GM23338 (cell line): ENCODE results near the gene CBFA2T2. TPM values are rescaled to one million over a fixed set of nuclear protein-coding genes. Genes with fewer than 3 reads are reported as not detected.

ENCODE experiments used
- ATAC-seq: fragments of 200-7000 bp; cut with Tn5 transposase; 3 replicates; pipeline ENCODE4 v1.9.1; 2020
- DNase-seq: peaks from one replicate; pipeline ENCODE4 v3.0.0-alpha.2; 2015; ENCODE audit warnings: low spot score
- H2AFZ ChIP-seq: fragments of 200-600 bp; sonication (generic); 2 replicates; pipeline ENCODE4 v1.8.0; 2016; ENCODE audit warnings: antibody characterized with exemption, mild to moderate bottlenecking, moderate library complexity
- H3F3A ChIP-seq: fragments of 200-600 bp; sonication (generic); replicated peaks from 2 replicates; pipeline ENCODE4 v1.8.0; 2017; ENCODE audit warnings: antibody characterized with exemption, mixed run types, low read depth
- H3K27ac ChIP-seq: fragments of 200-600 bp; sonication (generic); 2 replicates; pipeline ENCODE4 v1.6.1; 2016; ENCODE audit warnings: low read depth
- H3K27me3 ChIP-seq: fragments of 200-600 bp; sonication (generic); 2 replicates; pipeline ENCODE4 v1.8.0; 2016; ENCODE audit warnings: mild to moderate bottlenecking, mixed run types, moderate library complexity; ENCODE audit not compliant: insufficient read depth
- H3K36me3 ChIP-seq: fragments of 200-600 bp; sonication (generic); 2 replicates; pipeline ENCODE4 v1.8.0; 2016; ENCODE audit warnings: mild to moderate bottlenecking; ENCODE audit not compliant: insufficient read depth
- H3K4me1 ChIP-seq: fragments of 200-600 bp; sonication (generic); 2 replicates; pipeline ENCODE4 v1.8.0; 2016; ENCODE audit warnings: mild to moderate bottlenecking, moderate library complexity; ENCODE audit not compliant: insufficient read depth
- H3K4me2 ChIP-seq: fragments of 200-600 bp; sonication (generic); 2 replicates; pipeline ENCODE4 v1.7.1; 2017; ENCODE audit warnings: mixed run types
- H3K4me3 ChIP-seq: fragments of 200-600 bp; sonication (generic); 2 replicates; pipeline ENCODE4 v1.6.1; 2016; ENCODE audit warnings: mixed run types
- H3K79me2 ChIP-seq: fragments of 200-600 bp; sonication (generic); replicated peaks from 2 replicates; pipeline ENCODE4 v1.8.0; 2017; ENCODE audit warnings: mild to moderate bottlenecking; ENCODE audit not compliant: insufficient read depth
- H3K9me2 ChIP-seq: fragments of 200-600 bp; sonication (generic); 2 replicates; pipeline ENCODE4 v1.8.0; 2017; ENCODE audit not compliant: insufficient read depth
- H4K20me1 ChIP-seq: fragments of 200-600 bp; sonication (generic); replicated peaks from 2 replicates; pipeline ENCODE4 v1.8.0; 2017; ENCODE audit warnings: mild to moderate bottlenecking; ENCODE audit not compliant: insufficient read depth
- H3K27ac Mint-ChIP-seq: 2 replicates; pipeline ENCODE4 v1.8.0; 2020; ENCODE audit warnings: inconsistent platforms, mild to moderate bottlenecking, moderate library complexity, mixed read lengths
- H3K27me3 Mint-ChIP-seq: 3 replicates; pipeline ENCODE4 v1.8.0; 2022; ENCODE audit warnings: low read depth, mild to moderate bottlenecking, moderate library complexity, mixed read lengths, inconsistent platforms; ENCODE audit not compliant: insufficient read depth, poor library complexity
- H3K36me3 Mint-ChIP-seq: 3 replicates; pipeline ENCODE4 v1.8.0; 2021; ENCODE audit warnings: low read depth, mild to moderate bottlenecking, inconsistent platforms, moderate library complexity, mixed read lengths
- H3K4me1 Mint-ChIP-seq: 3 replicates; pipeline ENCODE4 v1.8.0; 2020; ENCODE audit warnings: mild to moderate bottlenecking, inconsistent platforms, mixed read lengths
- H3K4me3 Mint-ChIP-seq: 3 replicates; pipeline ENCODE4 v1.8.0; 2021; ENCODE audit warnings: moderate library complexity, mild to moderate bottlenecking, inconsistent platforms, mixed read lengths
- H3K9me3 Mint-ChIP-seq: 3 replicates; pipeline ENCODE4 v1.8.0; 2020; ENCODE audit warnings: moderate library complexity, mild to moderate bottlenecking, inconsistent platforms, mixed read lengths
- CREB1 ChIP-seq: fragments of 250-450 bp; sonication (Bioruptor Pico); IDR thresholded peaks from 2 replicates; pipeline ENCODE4 v1.5.0; 2020; ENCODE audit warnings: low read depth, mild to moderate bottlenecking, moderate library complexity
- ETS1 ChIP-seq: IDR thresholded peaks from 2 replicates; pipeline ENCODE4 v1.6.1; 2016; ENCODE audit warnings: antibody characterized with exemption
- EZH2 ChIP-seq: fragments of 200-600 bp; sonication (generic); IDR thresholded peaks from one replicate; pipeline ENCODE4 v1.8.0; 2017; ENCODE audit warnings: antibody characterized with exemption, mild to moderate bottlenecking, low read depth; ENCODE audit not compliant: unreplicated experiment
- EZH2phosphoT487 ChIP-seq: fragments of 200-600 bp; sonication (generic); IDR thresholded peaks from one replicate; pipeline ENCODE4 v1.8.1; 2018; ENCODE audit warnings: antibody characterized with exemption; ENCODE audit not compliant: unreplicated experiment
- JUNB ChIP-seq: IDR thresholded peaks from one replicate; pipeline ENCODE4 v1.6.1; 2016; ENCODE audit warnings: antibody characterized with exemption; ENCODE audit not compliant: unreplicated experiment
- POLR2AphosphoS5 ChIP-seq: IDR thresholded peaks from 2 replicates; pipeline ENCODE4 v1.6.1; 2016; ENCODE audit warnings: antibody characterized with exemption, low read depth
- REST ChIP-seq: IDR thresholded peaks from one replicate; pipeline ENCODE4 v1.6.1; 2018; ENCODE audit warnings: antibody characterized with exemption; ENCODE audit not compliant: unreplicated experiment
- STAT1 ChIP-seq: IDR thresholded peaks from one replicate; pipeline ENCODE4 v1.6.1; 2016; ENCODE audit warnings: antibody characterized with exemption; ENCODE audit not compliant: unreplicated experiment
- ZNF114 ChIP-seq: fragments of 250-450 bp; sonication (Bioruptor Pico); IDR thresholded peaks from 2 replicates; pipeline ENCODE4 v1.5.0; 2020; ENCODE audit warnings: mild to moderate bottlenecking, moderate library complexity
- ZNF331 ChIP-seq: fragments of 250-450 bp; sonication (Bioruptor Pico); IDR thresholded peaks from 2 replicates; pipeline ENCODE4 v1.5.0; 2020; ENCODE audit warnings: low read depth, mild to moderate bottlenecking, moderate library complexity
- ZNF462 ChIP-seq: fragments of 250-450 bp; sonication (Bioruptor Pico); IDR thresholded peaks from 2 replicates; pipeline ENCODE4 v1.5.0; 2020; ENCODE audit warnings: mild to moderate bottlenecking, moderate library complexity
- polyA plus RNA-seq: library from polyadenylated mRNA; unstranded; fragments of >200 nt; fragmentation: Nextera tagmentation; extraction: Ambion mirVana; gene quantifications from 2 replicates; pipeline ENCODE4 v1.2.1, GENCODE V29; 2016
- total RNA-seq: library from RNA; depleted of rRNA; stranded (reverse); fragments of >200 nt; shearing (Covaris generic); gene quantifications from 2 replicates; pipeline ENCODE4 v1.2.3, GENCODE V29; 2014

The CBFA2T2 gene
- total and polyA plus RNA-seq, 2 experiments from 2014 or later: 12.7 to 15.8 TPM

DNA sequence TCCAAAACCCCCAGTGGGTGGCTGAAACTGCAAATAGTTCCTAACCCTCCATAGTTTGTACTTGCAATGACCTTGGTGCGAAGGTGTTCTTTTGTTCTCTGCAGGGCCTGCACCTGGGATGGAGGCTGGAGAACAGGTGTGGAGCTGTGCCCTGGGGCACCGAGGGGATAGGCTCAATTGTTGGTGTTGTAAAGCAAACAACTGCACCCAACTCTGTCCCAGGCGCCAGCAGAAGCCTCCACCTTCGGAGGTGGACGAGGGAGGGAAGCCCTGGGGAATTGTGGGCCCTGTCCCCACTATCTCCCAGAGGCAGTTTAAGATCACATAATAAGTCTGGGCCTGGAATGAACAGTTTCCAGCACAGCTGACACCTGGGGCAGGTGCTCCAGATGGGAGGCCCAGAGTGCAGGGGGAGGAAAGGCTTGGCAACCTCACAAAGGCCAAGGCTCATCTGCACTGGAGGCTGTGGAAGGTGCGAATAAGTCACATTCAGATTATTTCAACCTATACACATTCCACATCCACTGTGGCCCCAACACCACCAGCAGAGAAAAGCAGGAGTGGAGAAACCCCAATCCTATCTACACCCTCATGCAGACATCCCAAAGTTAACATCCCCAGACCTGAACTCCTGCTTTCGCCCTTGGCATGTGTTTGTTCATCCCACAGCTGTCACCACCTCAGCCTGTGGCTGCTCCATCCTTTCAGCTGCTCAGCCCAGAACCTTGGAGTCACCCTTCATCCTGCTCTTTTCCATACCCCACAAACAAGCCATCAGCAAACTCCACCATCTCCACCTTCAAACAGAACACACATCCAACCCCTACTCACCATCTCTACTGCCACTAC is 12.3 kb upstream of the CBFA2T2 start:
- no peaks in the 10 kb centered on the region for H3F3A ChIP-seq
- no peak overlapping the region for H3K4me3 ChIP-seq
- TF ChIP-seq ZNF462 (CRISPR knock-in tag): no peak
- no peaks in the 10 kb centered on the region for H3K36me3 ChIP-seq
- no peak overlapping the region for H3K27ac Mint-ChIP-seq
- H3K4me2 ChIP-seq: 0 out of 2 replicates have a peak overlapping the region, but pooled peaks have one; percentile 16
- peaks cover 15% of the 10 kb centered on the region for H3K27me3 Mint-ChIP-seq
- H3K4me1 ChIP-seq: peaks cover 25% of the 10 kb centered on the region
- no peaks in the 10 kb centered on the region for H3K9me3 Mint-ChIP-seq
- peak overlapping the region; percentile 63 for H2AFZ ChIP-seq
- DNase-seq (peak; percentile 54), ATAC-seq (peak; percentile 73)
- H3K79me2 ChIP-seq: no peaks in the 10 kb centered on the region
- H3K27me3 ChIP-seq: no peaks in the 10 kb centered on the region
- peaks cover 31% of the 10 kb centered on the region for H3K4me1 Mint-ChIP-seq
- no peaks in the 10 kb centered on the region for H3K36me3 Mint-ChIP-seq
- H3K9me2 ChIP-seq: no peaks in the 10 kb centered on the region
- H3K27ac ChIP-seq: no peak overlapping the region
- no peaks in the 10 kb centered on the region for H4K20me1 ChIP-seq
- H3K4me3 Mint-ChIP-seq: no peak overlapping the region; the same call in 2 of the 3 replicates

DNA sequence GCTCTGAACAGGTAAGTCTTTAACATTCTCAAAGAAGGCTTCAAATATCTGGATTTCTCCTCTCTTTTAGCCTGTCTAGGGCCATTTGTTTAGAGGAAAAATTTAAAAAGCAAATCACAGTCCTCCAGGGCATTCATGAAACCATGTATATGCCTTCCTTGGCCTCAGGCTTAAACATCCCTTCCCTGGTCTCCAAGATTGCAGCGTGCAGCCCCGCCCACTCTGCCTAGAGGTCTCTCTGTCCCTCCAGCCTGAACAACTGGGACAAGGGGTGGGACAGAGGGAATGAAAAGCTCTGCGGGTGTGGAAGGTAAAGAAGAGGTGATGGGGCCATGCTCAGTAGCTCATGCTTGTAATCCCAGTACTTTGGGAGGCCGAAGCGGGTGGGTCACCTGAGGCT is 9.8 kb upstream of the CBFA2T2 start:
- Mint-ChIP-seq H3K4me1 (peaks cover 23% of the 10 kb centered on the region), H3K4me3 (no peak overlapping the region), H3K27me3 (peaks cover 15% of the 10 kb centered on the region), H3K27ac (no peak overlapping the region), H3K36me3 (no peaks in the 10 kb centered on the region), H3K9me3 (no peaks in the 10 kb centered on the region)
- H3K79me2 ChIP-seq: no peaks in the 10 kb centered on the region
- no peak overlapping the region for H3K4me3 ChIP-seq
- no peak for DNase-seq
- H3K36me3 ChIP-seq: no peaks in the 10 kb centered on the region
- no peak overlapping the region for H3K27ac ChIP-seq
- peak overlapping the region; percentile 38; the same call in 1 of the 2 replicates for H2AFZ ChIP-seq
- H3K9me2 ChIP-seq: no peaks in the 10 kb centered on the region
- no peaks in the 10 kb centered on the region for H3K27me3 ChIP-seq
- ATAC-seq: no peak
- H3K4me2 ChIP-seq: no peak overlapping the region
- H4K20me1 ChIP-seq: no peaks in the 10 kb centered on the region
- no peaks in the 10 kb centered on the region for H3F3A ChIP-seq
- peaks cover 22% of the 10 kb centered on the region for H3K4me1 ChIP-seq
- no peak for TF ChIP-seq EZH2
- no peak for TF ChIP-seq POLR2AphosphoS5
- TF ChIP-seq STAT1: no peak
- no peak for TF ChIP-seq ETS1
- TF ChIP-seq REST: no peak
- no peak for TF ChIP-seq JUNB
- no peak for TF ChIP-seq CREB1 (CRISPR knock-in tag)
- no peak for TF ChIP-seq ZNF114 (CRISPR knock-in tag)
- no peak for TF ChIP-seq EZH2phosphoT487
- TF ChIP-seq ZNF331: no peak
